Measurements from ENCODE around the gene PPT2.

PPT2 gene

GRCh38 chr6:32168350-32168749, 14.4 kb downstream of the PPT2 start:
- Histone ChIP-seq H3K4me1 (no peaks in the 10 kb centered on the region), H3K36me3 (peaks cover 47% of the 10 kb centered on the region), H3K27me3 (no peaks in the 10 kb centered on the region), H3K9me3 (no peaks in the 10 kb centered on the region), H3K4me3 (ENCODE audit: low read depth, low read length) (no peak overlapping the region)
- no peak for DNase-seq
- TF ChIP-seq CTCF (IDR thresholded peaks at IDR 0.05; ENCODE audit: low read depth, low read length): no peak

GRCh38 chr6:32168807-32169591, 15.1 kb downstream of the PPT2 start:
- no peak for DNase-seq
- Histone ChIP-seq H3K36me3 (peaks cover 47% of the 10 kb centered on the region), H3K4me3 (ENCODE audit: low read depth, low read length) (no peak overlapping the region), H3K9me3 (no peaks in the 10 kb centered on the region), H3K27me3 (no peaks in the 10 kb centered on the region), H3K4me1 (no peaks in the 10 kb centered on the region)
- no peak for TF ChIP-seq CTCF (IDR thresholded peaks at IDR 0.05; ENCODE audit: low read depth, low read length)

GRCh38 chr6:32170294-32170693, 16.4 kb downstream of the PPT2 start:
- DNase-seq: no peak
- no peaks in the 10 kb centered on the region for H3K4me1 ChIP-seq
- TF ChIP-seq CTCF (IDR thresholded peaks at IDR 0.05; ENCODE audit: low read depth, low read length): no peak
- peaks cover 47% of the 10 kb centered on the region for H3K36me3 ChIP-seq
- no peaks in the 10 kb centered on the region for H3K27me3 ChIP-seq
- no peak overlapping the region for H3K4me3 ChIP-seq (ENCODE audit: low read depth, low read length)
- H3K9me3 ChIP-seq: no peaks in the 10 kb centered on the region

GRCh38 chr6:32171234-32171633, 17.3 kb downstream of the PPT2 start:
- TF ChIP-seq CTCF (IDR thresholded peaks at IDR 0.05; ENCODE audit: low read depth, low read length): no peak
- Histone ChIP-seq H3K4me3 (ENCODE audit: low read depth, low read length) (no peak overlapping the region), H3K36me3 (peaks cover 47% of the 10 kb centered on the region), H3K27me3 (no peaks in the 10 kb centered on the region), H3K4me1 (no peaks in the 10 kb centered on the region), H3K9me3 (no peaks in the 10 kb centered on the region)
- no peak for DNase-seq

GRCh38 chr6:32173051-32173727, 19.2 kb downstream of the PPT2 start:
- peaks cover 27% of the 10 kb centered on the region for H3K36me3 ChIP-seq
- no peaks in the 10 kb centered on the region for H3K27me3 ChIP-seq
- no peak for DNase-seq
- TF ChIP-seq CTCF (IDR thresholded peaks at IDR 0.05; ENCODE audit: low read depth, low read length): no peak
- H3K4me3 ChIP-seq (ENCODE audit: low read depth, low read length): no peak overlapping the region
- no peaks in the 10 kb centered on the region for H3K4me1 ChIP-seq
- H3K9me3 ChIP-seq: no peaks in the 10 kb centered on the region

- DNase-seq: no peak
- H3K4me3 ChIP-seq (ENCODE audit: low read depth, low read length): no peak overlapping the region
- TF ChIP-seq CTCF (IDR thresholded peaks at IDR 0.05; ENCODE audit: low read depth, low read length): no peak
- H3K36me3 ChIP-seq: peaks cover 17% of the 10 kb centered on the region
- no peaks in the 10 kb centered on the region for H3K4me1 ChIP-seq
- no peaks in the 10 kb centered on the region for H3K27me3 ChIP-seq
- H3K9me3 ChIP-seq: no peaks in the 10 kb centered on the region
Observed at GRCh38 chr6:32174416-32174815, 20.5 kb downstream of the PPT2 start.

Measured in BE2C (cell line).